Mesenteric fat pad (tissue), 1 donor: ENCODE measurements around the gene CARD11. TPM values are rescaled to one million over a fixed set of nuclear protein-coding genes. Genes with fewer than 3 reads are reported as not detected.

Source experiments
- DNase-seq: peaks from one replicate; pipeline ENCODE4 v3.0.0-alpha.2; 2020; ENCODE audit warnings: low spot score
- total RNA-seq: library from RNA; stranded (reverse); fragmentation: NEBNext Ultra II Directional; extraction: Animal tissue kit (Norgen Biotek cat#: 25700); gene quantifications from one replicate; pipeline ENCODE4 v1.2.1, GENCODE V29; 2021
- donor health status: DM: yes; HTN: yes; CAD: no.

CARD11 gene
- total RNA-seq, 1 donor from 2014 or later, result 0.42 TPM

DNA sequence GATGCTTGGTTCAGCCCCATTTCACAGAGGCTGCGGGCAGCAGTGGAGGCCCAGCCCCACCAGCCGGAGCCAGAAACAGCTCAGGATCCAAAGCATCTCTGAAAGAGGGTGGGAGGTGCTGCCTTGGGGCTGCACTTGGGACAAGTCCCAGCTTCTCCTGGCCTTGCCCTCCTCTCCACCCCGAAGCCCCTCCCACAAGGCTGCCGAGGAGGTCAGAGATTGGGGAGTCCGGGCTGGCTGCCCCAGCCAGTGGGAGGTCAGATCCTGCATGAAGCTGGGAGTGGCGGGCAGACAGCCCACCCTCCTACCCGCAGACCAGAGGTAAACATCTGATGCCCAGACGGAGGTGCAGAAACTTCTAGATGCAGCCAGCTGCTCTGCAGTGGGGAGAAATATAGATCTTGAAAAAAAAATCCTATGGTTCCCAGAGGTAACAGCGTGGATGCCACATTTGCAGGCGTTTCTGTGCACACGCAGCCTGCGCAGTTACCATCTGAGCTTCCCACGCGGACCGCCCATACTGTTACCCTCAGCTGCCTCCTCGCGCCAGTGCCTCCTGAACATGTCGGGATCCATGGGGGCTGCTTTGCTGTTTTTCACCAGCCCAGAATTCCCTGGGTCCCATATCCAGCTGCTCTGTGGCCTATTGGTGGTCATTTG is 162.7 kb downstream of the CARD11 start:
- no peak for DNase-seq

DNA sequence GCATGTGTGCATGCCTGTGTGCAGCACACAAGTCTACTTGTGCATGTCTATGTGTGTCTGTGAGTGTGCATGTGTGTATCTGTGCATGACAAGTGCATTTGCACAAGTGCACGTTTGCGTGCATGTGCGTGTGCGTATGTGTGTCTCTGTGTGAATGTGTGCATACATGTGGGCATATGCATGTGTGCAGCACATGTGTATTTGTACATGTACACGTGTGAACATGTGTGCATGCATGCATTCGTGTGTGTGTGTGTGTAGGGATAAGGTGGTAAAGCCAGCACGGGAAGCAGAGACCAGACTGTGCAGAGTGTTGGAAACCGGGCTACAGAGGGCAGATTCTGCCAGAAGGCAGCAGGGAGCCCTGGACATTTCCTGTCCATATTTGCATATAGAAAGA is 163.6 kb downstream of the CARD11 start:
- no peak for DNase-seq

DNA sequence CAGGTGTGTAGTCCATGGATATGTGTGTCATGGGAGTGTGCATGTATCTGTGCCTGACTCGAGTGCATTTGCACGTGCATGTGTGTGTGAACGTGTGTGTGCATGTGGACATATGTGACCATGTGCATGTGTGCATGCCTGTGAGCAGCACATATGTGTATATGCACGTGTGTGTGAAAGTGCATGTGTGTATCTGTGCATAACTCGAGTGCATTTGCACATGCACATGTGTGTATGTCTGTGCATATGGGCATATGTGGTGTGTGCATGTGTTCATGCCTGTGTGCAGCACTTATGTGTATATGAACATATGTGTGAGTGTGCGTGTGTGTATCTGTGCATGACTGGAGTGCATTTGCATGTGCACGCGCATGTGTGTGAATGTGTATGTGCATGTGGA is 164.3 kb downstream of the CARD11 start:
- no peak for DNase-seq

DNA sequence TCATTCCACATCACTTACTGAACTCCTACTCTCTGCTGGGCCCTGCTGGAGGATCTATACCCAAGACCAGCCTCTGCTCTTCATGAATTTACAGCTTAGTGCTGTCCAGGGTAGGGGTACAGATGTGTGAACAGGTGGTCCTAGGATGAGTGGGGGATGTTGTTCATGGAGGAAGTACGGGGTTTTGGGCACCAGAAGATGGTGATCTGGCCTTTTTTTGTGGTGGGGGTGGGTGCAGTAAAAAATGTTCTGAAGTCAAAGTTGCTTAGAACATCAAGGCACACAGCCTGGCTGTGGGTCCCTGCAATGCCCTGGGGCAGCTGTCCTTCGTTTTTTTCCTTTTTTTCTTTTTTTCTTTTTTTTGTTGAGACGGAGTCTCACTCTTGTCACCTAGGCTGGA is 165.4 kb downstream of the CARD11 start:
- DNase-seq, result no peak

DNA sequence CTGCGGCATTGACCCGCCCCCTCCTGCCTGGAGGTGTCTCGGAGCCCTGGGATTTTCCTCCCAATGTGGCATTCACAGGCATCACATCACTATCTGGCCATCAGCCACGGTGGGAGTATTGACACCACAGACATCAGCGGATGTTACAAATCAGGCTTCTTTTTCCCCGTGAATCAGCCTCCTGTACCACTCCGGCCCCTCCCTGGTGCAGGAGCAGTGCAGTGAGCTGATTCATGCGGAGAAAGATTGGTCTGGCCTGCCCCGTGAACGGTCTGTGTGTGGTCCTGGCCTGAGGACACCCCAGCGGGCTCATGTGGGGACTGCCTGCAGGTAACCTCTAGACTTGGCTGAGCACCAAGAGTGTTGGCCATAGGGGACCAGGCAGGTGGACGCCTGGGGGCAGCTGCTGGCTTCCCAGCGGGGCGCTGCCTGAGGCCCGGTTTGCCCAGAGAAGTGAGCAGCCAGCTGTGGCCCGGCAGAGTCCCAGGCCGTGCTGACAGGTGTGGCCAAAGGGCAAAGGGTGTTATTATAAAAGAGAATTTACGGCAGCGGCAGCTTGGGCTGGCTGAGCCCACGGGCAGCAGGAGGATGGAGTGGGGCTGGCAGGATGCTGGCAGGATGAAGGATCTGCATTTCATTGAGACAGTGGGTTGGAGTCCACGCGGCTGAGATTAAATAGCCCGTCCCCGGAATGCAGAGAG is 167.5 kb downstream of the CARD11 start:
- DNase-seq, result no peak

DNA sequence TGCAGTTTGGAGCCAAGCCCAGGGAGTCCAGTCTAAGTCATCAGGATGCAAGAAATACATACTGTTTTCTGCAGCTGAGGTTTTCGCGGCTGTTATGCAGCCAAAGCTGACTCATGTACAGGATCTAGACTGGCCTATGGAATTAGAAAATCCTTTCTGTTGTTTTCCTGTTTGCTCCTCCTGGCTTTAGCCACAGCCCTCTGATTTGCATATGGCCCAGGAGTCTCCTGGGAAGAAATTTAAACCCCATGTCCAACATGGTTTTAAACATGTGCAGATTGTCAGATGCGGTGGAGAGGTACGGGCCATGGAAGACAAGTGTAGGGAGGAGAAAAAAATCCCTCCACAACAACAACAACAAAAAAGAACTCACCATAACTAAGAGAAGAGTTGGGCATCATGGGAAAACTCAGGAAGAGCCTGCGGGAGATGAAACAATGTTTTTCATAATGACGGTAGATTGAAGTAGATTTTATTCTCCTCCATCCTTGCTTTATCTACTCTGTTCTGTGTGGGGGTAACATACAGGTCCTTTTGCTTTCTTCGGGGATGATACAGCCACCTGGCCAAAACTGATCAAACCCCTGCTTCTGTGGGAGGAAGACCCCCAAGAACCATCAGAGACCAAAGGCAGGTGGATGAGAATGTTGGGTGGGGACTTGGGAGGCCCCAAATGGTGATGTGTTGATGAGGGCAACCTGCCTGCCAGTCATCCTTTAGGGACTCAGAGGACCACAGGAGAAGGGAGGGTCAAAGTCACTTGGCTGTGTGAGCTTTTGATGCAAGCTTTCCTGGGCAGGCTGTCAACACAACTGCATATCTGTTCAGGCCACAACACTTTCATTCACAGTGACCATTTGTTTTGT is 169.7 kb downstream of the CARD11 start:
- no peak for DNase-seq

DNA sequence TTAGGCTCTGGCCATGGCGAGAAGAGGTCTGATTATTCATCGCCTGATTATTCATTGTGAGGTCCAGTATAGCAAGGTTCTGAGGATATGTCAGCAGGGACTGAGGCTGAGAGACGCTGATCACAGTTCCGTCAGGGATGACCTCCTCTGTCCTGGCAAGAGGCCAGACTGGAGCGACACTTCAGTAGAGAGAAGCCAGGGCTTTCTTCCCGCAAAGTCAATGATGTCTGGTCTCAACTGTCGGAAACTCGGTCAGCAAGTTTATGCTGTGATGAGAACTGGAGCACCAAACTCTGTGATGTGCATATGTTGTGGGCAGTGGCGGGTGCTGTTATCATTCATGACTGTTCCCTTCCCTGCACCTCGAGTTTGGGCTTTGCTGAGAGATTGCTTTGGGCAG is 170.5 kb downstream of the CARD11 start:
- DNase-seq, result no peak

DNA sequence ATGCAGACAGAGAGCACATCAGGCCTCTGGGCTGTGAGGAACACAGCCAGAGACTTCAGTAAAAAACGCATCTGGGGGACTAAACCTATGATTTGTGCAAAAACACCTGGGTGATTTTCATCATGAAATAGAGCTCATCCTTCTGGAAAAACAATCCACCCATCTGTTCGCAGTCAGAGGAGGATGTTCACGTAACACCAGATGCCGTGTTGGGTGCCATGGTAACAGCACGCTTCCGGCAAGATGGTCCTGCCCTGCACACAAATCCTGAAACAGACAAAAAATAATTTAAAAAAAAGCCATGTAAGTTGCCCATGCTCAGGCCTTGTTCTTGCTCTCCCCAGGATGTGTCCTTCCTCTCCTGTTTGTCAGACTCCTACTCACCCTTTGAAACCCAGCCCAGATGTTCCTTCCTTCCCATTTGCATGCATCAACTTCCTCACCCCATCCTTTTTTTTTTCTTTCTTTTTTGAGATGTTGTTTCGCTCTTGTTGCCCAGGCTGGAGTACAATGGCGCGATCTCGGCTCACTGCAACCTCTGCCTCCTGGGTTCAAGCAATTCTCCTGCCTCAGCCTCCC is 171.3 kb downstream of the CARD11 start:
- DNase-seq, result no peak

DNA sequence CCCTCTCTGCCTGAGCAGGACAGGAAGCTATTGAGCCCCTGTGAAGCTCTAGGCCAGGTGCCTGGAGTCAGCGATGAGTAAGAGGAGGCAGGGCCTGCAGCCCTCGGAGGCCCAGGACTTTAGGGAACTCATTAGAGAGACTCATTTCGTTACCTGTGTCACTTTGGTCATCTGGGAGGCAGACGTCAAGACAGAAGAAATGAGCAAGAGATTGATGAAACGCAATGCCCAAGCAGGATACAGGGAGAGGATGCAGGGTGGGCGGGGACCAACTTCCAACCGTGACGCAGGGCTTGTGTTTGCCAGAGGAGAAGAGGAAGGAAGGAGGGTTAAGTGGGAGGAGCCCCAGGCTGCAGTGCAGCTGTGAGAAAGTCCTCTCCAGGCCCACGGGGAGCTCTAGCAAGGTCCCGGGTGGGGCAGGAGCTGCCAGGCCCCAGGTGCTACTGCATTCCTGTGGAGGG is 173.2 kb downstream of the CARD11 start:
- no peak for DNase-seq

DNA sequence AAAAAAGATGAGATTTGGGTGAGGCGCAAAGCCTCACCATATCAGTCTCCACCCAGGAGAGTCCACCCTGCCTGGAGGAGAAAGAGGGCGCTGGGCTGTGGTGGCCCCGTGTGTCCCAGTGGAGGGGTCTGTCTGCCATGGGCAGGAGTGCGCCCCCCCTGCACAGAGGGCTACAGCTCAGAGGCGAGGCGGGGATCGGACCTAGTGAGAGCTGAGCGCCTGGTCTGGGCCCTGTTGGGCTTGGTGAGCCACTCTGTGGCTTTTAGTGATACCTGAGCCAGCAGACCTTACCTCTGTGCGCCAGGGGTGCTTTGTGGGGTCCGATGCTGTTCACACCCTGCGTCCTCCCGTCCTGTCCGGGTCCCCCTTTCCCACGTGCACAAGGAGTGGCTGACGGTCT is 173.7 kb downstream of the CARD11 start:
- DNase-seq, result no peak

DNA sequence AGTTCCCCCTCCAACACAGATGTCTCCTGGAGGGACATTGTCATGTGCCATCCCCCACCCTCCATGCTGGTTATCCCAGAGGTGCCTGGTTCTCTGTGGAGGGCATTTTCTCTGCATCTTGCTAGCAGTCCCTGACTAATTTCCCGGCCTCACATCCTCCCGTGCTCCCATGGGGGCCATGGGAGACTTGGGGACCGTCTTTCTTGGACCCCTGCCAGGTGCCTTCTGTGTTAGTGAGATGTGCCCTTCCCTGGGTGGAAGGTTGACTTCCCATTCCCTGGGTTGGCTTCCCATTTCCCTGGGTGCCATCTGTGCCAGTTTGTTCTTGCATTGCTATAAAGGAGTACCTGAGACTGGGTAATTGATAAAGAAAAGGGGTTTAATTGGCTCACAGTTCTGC is 177.1 kb downstream of the CARD11 start:
- no peak for DNase-seq

DNA sequence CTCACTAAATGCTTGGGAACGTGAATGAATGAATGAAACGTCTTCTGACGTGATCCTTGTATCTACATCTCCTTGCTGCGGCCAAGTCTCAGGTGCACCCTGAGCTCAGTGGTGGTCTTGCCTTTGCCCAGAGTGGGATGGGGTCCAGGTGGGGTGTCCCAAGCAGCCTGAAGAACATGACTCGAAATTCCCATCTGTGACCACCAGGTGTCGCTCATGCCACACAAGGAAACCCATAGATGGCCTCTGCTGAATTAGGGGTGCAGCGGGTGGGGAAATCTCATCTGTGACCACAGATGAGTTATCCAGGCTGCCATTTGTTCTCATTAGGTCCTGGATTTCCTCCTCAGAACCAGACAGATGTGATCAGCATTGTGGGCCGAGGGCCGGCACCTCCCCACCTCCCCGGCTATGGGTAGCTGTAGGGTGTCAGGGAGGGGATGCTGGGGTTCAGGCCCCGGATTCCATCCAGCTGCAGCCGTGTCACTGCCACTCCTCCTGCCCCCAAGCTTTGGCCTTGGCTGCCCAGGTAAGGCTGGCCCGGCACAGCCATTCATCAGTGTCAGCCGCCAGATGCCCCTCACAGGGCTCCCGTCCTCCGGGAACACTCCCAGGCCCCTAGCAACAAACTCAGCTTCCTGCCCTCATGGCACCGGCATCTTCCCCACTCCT is 178.5 kb downstream of the CARD11 start:
- no peak for DNase-seq

DNA sequence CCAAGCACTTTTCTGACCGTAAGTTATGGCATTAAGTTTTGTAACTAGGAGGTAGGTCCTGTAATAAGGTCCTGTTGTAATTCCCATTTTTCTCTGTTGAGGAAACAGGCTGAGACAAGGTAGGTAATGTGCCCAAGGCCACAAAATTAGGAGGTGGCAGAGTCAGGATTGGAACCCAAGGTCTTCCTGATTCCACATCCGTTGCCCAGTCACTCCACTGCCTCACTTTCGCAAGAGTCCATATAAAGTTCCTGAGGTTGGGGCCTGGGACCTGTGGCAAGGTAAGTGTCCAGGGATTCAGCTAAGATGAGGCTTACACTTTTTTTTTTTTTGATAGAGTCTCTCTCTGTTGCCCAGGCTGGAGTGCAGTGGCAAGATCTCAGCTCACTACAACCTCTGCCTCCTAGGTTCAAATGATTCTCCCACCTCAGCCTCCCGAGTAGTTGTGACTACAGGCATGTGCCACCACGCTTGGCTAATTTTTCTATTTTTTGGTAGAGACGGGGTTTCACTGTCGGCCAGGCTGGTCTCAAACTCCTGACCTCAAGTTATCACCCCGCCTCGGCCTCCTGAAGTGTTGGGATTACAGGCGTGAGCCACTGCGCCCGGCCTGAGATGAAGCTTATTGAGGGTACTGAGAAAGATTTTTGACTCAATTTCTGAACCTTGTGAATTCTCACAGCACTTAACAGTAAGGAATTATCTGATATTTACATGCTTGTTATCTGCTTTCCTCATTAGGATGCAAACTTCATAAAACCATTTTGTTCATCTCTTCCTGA is 179.3 kb downstream of the CARD11 start:
- no peak for DNase-seq

DNA sequence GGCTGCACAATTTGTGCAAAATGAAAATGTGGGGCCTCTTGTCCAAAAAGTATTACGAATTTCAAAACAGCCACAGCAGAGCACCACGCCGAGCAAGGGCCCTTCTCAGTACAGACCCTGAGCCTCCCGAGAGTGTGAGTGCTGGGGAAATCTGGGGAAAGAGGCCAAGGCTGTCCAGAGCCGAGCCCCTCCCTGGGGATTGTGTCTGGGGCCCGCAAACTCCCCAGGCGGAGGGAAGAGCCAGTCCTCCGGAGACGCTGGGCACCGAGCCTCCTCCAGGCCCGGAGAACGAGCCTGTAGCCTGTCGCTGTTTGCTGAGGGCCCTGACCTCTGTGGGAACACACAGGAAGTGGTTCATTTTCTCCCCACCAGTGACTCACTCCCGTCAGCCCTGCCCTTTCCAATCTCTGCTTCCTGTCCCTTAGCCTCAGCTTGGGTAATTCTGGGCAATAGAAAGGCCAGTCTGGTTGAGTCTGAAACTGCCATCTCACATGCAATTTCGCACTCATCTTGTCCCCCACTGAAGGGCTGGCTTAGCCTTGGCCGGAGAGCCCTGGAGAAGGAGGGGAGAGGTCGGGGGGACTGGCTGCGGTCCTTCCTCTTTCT is 180.1 kb downstream of the CARD11 start:
- DNase-seq, result peak; percentile 93

DNA sequence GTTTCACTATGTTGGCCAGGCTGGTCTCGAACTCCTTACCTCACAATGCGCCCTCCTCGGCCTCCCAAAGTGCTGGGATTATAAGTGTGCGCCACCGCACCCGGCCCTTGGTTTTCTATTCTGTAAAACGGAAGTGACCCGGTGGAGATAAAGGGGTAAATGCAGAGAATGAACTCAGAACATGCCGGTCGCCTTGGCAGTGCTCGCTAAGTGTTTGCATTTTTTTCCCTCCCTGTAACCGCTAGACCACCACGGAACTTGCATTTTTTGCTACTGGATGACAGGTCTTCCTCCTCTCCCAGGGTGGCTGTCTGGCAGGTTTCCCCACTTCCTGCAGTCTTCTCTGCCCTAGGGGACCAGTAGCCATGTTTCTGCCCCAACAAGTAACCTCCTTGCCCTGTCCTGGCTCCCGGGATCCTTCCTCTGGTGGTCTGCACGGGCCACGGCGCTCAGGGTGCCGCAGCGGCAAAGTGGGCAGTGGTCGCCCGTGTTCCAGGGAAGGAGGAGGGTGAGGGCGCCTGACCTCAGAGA is 180.8 kb downstream of the CARD11 start:
- no peak for DNase-seq

DNA sequence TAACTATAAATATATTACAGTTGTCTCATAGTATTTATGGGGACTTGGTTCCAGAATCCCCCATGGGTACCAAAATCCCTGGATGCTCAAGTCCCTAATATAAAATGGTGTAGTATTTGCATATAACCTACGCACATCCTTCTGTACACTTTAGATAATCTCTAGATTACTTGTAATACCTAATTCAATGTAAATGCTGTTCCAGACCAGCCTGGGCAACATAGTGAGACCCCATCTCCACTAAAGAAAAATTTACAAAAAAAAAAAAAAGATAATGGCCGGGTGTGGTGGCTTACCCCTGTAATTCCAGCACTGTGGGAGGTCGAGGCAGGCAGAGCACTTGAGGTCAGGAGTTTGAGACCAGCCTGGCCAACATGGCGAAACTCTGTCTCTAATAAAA is 182.2 kb downstream of the CARD11 start:
- DNase-seq, result no peak

DNA sequence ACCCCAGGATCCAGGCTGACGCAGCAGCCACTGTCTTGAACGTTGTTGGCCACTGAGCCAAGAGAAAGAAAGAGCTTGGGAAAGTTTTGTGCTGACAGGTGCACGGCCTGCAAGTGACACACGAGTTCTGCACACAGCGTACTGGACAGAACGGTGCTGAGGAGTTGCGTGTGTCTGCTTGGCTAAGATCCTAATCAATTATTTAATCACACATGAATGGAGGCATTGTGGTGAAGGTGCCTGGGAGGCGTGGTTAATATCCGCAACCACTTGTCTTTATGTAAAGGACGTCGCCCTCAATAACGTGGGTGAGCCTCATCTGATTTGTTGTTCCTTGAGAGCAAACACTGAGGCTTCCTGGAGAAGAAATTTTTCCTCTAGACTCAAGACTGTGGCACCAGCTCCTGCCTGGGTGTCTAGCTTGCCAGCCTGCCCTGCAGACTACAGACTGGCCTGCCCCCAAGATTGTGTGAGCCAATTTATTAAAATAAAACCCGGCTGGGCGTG is 183.0 kb downstream of the CARD11 start:
- DNase-seq, result no peak

DNA sequence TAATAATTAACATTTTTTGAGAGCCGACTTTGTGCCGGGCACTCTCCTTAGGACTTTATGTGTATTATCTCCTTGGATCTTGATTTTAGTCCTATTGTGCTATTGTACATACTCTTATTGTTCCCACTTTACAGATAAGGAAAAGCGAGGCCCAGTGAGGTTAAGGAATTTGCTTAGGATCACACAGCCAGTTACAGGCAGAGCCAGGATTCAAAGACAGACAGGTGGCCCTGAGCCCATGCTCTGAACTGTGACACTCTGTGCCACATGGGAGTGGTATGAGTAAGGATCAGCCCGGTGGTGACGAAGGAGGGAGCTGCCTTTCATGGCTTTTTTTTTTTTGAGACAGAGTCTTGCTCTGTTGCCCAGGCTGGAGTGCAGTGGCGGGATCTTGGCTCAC is 183.7 kb downstream of the CARD11 start:
- DNase-seq, result no peak

DNA sequence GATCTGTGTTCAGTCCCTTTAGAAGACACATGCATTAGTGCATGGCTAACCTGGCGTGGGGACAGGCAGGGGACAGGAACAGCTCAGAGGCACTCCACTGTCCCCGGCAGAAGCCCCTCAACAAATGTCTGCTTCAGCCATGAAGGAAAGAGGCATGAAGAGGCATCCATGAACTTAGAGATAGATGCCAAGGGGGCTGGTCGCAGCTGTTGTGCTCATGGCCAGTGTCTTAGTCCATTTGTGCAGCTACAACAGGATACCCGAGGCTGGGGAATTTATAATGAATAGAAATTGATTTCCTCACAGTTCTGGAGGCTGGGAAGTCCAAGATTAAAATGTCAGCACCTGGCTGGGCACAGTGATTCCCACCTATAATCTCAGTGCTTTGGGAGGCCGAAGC is 185.0 kb downstream of the CARD11 start:
- DNase-seq, result no peak
